ENCODE measurements around the gene FAM177A1. TPM values are rescaled to one million over a fixed set of nuclear protein-coding genes. Genes with fewer than 3 reads are reported as not detected.
A peak's percentile ranks its signal among the peaks of the same experiment; 100 is the strongest.

The FAM177A1 gene
- total and polyA plus RNA-seq, 2 of the 13 experiments (the other 11 are each of a cell fraction or from before 2014, with no cell fraction given), result 72.9 to 119 TPM

- TF ChIP-seq PAWR (CRISPR knock-in tag; IDR thresholded peaks at IDR 0.05; ENCODE audit: borderline replicate concordance), result no peak
- TF ChIP-seq SRSF9 (IDR thresholded peaks at IDR 0.05; ENCODE audit: borderline replicate concordance, insufficient read depth, low read depth, low read length, poor library complexity, severe bottlenecking), result no peak
- TF ChIP-seq KMT2B (CRISPR knock-in tag; IDR thresholded peaks at IDR 0.05), result 0 out of 2 replicates have a peak, but pooled peaks have one; percentile 11
- TF ChIP-seq NR2F2 (IDR thresholded peaks at IDR 0.05; ENCODE audit: borderline replicate concordance, low read depth), result no peak
- TF ChIP-seq, protein P1, sequence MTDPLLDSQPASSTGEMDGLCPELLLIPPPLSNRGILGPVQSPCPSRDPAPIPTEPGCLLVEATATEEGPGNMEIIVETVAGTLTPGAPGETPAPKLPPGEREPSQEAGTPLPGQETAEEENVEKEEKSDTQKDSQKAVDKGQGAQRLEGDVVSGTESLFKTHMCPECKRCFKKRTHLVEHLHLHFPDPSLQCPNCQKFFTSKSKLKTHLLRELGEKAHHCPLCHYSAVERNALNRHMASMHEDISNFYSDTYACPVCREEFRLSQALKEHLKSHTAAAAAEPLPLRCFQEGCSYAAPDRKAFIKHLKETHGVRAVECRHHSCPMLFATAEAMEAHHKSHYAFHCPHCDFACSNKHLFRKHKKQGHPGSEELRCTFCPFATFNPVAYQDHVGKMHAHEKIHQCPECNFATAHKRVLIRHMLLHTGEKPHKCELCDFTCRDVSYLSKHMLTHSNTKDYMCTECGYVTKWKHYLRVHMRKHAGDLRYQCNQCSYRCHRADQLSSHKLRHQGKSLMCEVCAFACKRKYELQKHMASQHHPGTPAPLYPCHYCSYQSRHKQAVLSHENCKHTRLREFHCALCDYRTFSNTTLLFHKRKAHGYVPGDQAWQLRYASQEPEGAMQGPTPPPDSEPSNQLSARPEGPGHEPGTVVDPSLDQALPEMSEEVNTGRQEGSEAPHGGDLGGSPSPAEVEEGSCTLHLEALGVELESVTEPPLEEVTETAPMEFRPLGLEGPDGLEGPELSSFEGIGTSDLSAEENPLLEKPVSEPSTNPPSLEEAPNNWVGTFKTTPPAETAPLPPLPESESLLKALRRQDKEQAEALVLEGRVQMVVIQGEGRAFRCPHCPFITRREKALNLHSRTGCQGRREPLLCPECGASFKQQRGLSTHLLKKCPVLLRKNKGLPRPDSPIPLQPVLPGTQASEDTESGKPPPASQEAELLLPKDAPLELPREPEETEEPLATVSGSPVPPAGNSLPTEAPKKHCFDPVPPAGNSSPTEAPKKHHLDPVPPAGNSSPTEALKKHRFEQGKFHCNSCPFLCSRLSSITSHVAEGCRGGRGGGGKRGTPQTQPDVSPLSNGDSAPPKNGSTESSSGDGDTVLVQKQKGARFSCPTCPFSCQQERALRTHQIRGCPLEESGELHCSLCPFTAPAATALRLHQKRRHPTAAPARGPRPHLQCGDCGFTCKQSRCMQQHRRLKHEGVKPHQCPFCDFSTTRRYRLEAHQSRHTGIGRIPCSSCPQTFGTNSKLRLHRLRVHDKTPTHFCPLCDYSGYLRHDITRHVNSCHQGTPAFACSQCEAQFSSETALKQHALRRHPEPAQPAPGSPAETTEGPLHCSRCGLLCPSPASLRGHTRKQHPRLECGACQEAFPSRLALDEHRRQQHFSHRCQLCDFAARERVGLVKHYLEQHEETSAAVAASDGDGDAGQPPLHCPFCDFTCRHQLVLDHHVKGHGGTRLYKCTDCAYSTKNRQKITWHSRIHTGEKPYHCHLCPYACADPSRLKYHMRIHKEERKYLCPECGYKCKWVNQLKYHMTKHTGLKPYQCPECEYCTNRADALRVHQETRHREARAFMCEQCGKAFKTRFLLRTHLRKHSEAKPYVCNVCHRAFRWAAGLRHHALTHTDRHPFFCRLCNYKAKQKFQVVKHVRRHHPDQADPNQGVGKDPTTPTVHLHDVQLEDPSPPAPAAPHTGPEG (CRISPR knock-in tag; IDR thresholded peaks at IDR 0.05), result no peak
- peak; percentile 39; the same call in 1 of the 2 replicates for TF ChIP-seq SOX5 (CRISPR knock-in tag; IDR thresholded peaks at IDR 0.05; ENCODE audit: borderline replicate concordance)
- 0 out of 2 replicates have a peak, but pooled peaks have one; percentile 13 for TF ChIP-seq HDAC2 (CRISPR knock-in tag; IDR thresholded peaks at IDR 0.05)
- no peak for TF ChIP-seq MED13 (CRISPR knock-in tag; IDR thresholded peaks at IDR 0.05)
- TF ChIP-seq ZNF879 (CRISPR knock-in tag; IDR thresholded peaks at IDR 0.05), result no peak
- 0 out of 2 replicates have a peak, but pooled peaks have one; percentile 20 for TF ChIP-seq ZMYM4 (CRISPR knock-in tag; IDR thresholded peaks at IDR 0.05)
- TF ChIP-seq ZC3H4 (CRISPR knock-in tag; IDR thresholded peaks at IDR 0.05; ENCODE audit: borderline replicate concordance), result peak; percentile 93; the same call in 1 of the 2 replicates
- peak; percentile 58; the same call in 1 of the 2 replicates for TF ChIP-seq TMF1 (CRISPR knock-in tag; IDR thresholded peaks at IDR 0.05; ENCODE audit: low read depth)
- TF ChIP-seq ZSCAN5A (CRISPR knock-in tag; IDR thresholded peaks at IDR 0.05; ENCODE audit: borderline replicate concordance), result no peak; the same call in 1 of the 2 replicates
- TF ChIP-seq SMAD3 (CRISPR knock-in tag; IDR thresholded peaks at IDR 0.05), result 0 out of 2 replicates have a peak, but pooled peaks have one; percentile 24
- no peak for TF ChIP-seq ZSCAN30 (CRISPR knock-in tag; IDR thresholded peaks at IDR 0.05)
- peak; percentile 16; the same call in 1 of the 2 replicates for TF ChIP-seq ZNF75D (CRISPR knock-in tag; IDR thresholded peaks at IDR 0.05; ENCODE audit: borderline replicate concordance)
- peak; percentile 7; the same call in 1 of the 2 replicates for TF ChIP-seq E2F5 (CRISPR knock-in tag; conservative IDR thresholded peaks at IDR 0.05)
- TF ChIP-seq KDM1A (CRISPR knock-in tag; IDR thresholded peaks at IDR 0.05), result no peak
- peak; percentile 87 for TF ChIP-seq KDM5B (CRISPR knock-in tag; IDR thresholded peaks at IDR 0.05; ENCODE audit: borderline replicate concordance)
- no peak; the same call in 1 of the 2 replicates for TF ChIP-seq ZBTB2 (CRISPR knock-in tag; IDR thresholded peaks at IDR 0.05; ENCODE audit: low read depth)
These were observed 76.8 kb downstream of the FAM177A1 start (continued) for GRCh38 chr14:35122696-35123387.
